Hepatocyte (in vitro differentiated cells): ENCODE data around the gene FAM229B. TPM values are rescaled to one million over a fixed set of nuclear protein-coding genes. Genes with fewer than 3 reads are reported as not detected.
A peak's percentile ranks its signal among the peaks of the same experiment; 100 is the strongest.

Source experiments
- DNase-seq: peaks from one replicate; pipeline ENCODE4 v3.0.0-alpha.2; 2016; ENCODE audit warnings: low spot score
- H2AFZ ChIP-seq: fragments of 200-600 bp; sonication (generic); 2 replicates; pipeline ENCODE4 v1.6.0; 2016; ENCODE audit warnings: antibody characterized with exemption, mild to moderate bottlenecking
- H3K27ac ChIP-seq: fragments of 200-600 bp; sonication (generic); 2 replicates; pipeline ENCODE4 v1.5.1; 2016; ENCODE audit warnings: mild to moderate bottlenecking
- H3K27me3 ChIP-seq: fragments of 200-600 bp; sonication (generic); 2 replicates; pipeline ENCODE4 v1.6.1; 2016
- H3K36me3 ChIP-seq: fragments of 200-600 bp; sonication (generic); replicated peaks from 2 replicates; pipeline ENCODE4 v1.5.1; 2016; ENCODE audit warnings: low read depth; ENCODE audit not compliant: insufficient read depth
- H3K4me1 ChIP-seq: fragments of 200-600 bp; sonication (generic); 2 replicates; pipeline ENCODE4 v1.5.1; 2016; ENCODE audit warnings: mild to moderate bottlenecking, moderate library complexity; ENCODE audit not compliant: insufficient read depth
- H3K4me2 ChIP-seq: fragments of 200-600 bp; sonication (generic); 2 replicates; pipeline ENCODE4 v1.6.0; 2016
- H3K4me3 ChIP-seq: fragments of 200-600 bp; sonication (generic); 2 replicates; pipeline ENCODE4 v1.5.1; 2016; ENCODE audit warnings: mild to moderate bottlenecking
- H3K79me2 ChIP-seq: fragments of 200-600 bp; sonication (generic); 2 replicates; pipeline ENCODE4 v1.6.0; 2017; ENCODE audit warnings: mild to moderate bottlenecking
- H3K9me2 ChIP-seq: fragments of 200-600 bp; sonication (generic); replicated peaks from 2 replicates; pipeline ENCODE4 v1.6.0; 2017; ENCODE audit warnings: mild to moderate bottlenecking; ENCODE audit not compliant: insufficient read depth
- H3K9me3 ChIP-seq: fragments of 200-600 bp; sonication (generic); 2 replicates; pipeline ENCODE4 v1.5.1; 2016; ENCODE audit warnings: low read depth, mild to moderate bottlenecking
- H4K20me1 ChIP-seq: fragments of 200-600 bp; sonication (generic); 2 replicates; pipeline ENCODE4 v1.6.0; 2016; ENCODE audit warnings: mild to moderate bottlenecking; ENCODE audit not compliant: insufficient read depth, poor library complexity, severe bottlenecking
- CTCF ChIP-seq: fragments of 200-600 bp; sonication (generic); IDR thresholded peaks from 2 replicates; pipeline ENCODE4 v1.5.1; 2016; ENCODE audit warnings: antibody characterized with exemption, mild to moderate bottlenecking; ENCODE audit not compliant: poor library complexity
- EZH2 ChIP-seq: fragments of 200-600 bp; sonication (generic); IDR thresholded peaks from 2 replicates; pipeline ENCODE4 v1.6.1; 2016; ENCODE audit warnings: antibody characterized with exemption, mild to moderate bottlenecking, borderline replicate concordance
- EZH2phosphoT487 ChIP-seq: fragments of 200-600 bp; sonication (generic); IDR thresholded peaks from one replicate; pipeline ENCODE4 v1.6.1; 2018; ENCODE audit warnings: antibody characterized with exemption, mild to moderate bottlenecking, low read depth, moderate library complexity; ENCODE audit not compliant: unreplicated experiment, severe bottlenecking
- WGBS: methylation state at CpG from one replicate; pipeline ENCODE4 v1.1.6; 2016; ENCODE audit warnings: low lambda C conversion rate; ENCODE audit errors: missing lambda C conversion rate; 5-methylcytosine and 5-hydroxymethylcytosine counted together
- polyA plus RNA-seq: library from polyadenylated mRNA; unstranded; fragments of >200 nt; fragmentation: Nextera tagmentation; extraction: Ambion mirVana; gene quantifications from 2 replicates; pipeline ENCODE4 v1.2.1, GENCODE V29; 2016
- total RNA-seq: library from RNA; depleted of rRNA; stranded (reverse); fragments of >200 nt; gene quantifications from 2 replicates; pipeline ENCODE4 v1.2.3, GENCODE V29; 2014

The FAM229B gene
- total and polyA plus RNA-seq, 2 experiments from 2014 or later: 3.4 to 25.3 TPM

DNA sequence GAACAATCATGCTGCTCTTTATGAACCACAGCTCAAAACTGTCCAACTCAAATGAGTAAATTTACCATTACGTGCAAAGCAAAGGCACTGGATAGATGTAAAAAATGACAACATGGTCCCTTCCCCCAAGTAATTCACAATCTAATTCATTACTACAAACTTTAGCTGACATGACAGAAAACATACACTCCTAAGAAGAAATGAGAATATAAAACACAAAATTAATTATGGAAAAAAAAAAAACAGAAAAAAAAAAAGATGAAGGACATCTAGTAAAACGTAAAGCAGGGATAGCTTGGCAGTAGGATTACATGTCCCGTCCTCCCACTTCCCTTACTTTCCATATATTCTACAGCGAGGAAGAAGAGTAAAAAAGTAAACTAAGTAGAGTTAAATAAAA is 5.8 kb upstream of the FAM229B start:
- Histone ChIP-seq H3K27me3 (no peaks in the 10 kb centered on the region), H3K4me3 (no peak overlapping the region), H4K20me1 (no peaks in the 10 kb centered on the region), H3K4me1 (no peaks in the 10 kb centered on the region), H3K4me2 (no peak overlapping the region), H3K79me2 (peaks cover 4% of the 10 kb centered on the region), H2AFZ (no peak overlapping the region), H3K36me3 (no peaks in the 10 kb centered on the region), H3K9me2 (no peaks in the 10 kb centered on the region), H3K27ac (no peak overlapping the region), H3K9me3 (no peaks in the 10 kb centered on the region)
- 94% methylated on average over 4 of the region's 4 CpGs for WGBS
- no peak for DNase-seq
- TF ChIP-seq CTCF (no peak), EZH2phosphoT487 (no peak), EZH2 (no peak)

DNA sequence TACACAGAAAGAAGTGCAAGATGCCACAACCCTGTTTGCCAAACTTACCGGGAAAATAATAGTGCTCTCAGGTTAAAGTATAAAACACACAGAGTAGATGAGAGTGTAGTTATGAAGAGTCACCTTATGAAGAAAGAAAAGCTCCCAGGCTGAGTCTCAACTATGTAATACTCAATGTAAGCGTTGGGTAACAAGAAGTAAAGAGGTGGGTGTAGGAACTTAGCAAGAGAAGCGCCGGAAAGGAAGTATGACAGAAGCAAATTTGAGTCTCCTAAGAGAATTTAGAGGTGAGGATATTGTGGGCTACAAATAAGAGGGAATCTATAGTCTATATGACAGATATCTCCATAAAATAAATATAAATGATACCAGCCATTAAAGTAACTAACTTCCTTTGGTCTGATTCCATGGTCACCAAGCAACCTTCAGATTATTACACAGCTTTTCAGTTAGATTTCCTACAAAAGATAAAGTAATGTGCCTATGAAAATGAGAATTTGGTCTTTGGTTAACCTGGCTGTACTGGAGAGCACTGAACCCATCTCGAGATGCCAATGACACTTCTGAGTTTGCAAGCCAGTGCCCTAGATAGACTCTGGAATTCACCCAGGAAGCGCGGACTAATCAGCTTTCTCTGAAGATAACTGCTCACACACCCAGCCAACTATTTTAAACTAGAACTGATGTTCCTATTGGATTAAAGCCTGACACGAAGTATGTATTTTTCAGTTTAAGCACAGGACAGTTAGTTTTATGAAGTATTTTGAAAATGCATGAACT is 1.9 kb upstream of the FAM229B start:
- no peak for TF ChIP-seq EZH2phosphoT487
- TF ChIP-seq CTCF: no peak
- no peak for TF ChIP-seq EZH2
- Histone ChIP-seq H3K27me3 (no peaks in the 10 kb centered on the region), H2AFZ (no peak overlapping the region), H3K4me3 (no peak overlapping the region), H3K36me3 (no peaks in the 10 kb centered on the region), H3K4me1 (no peaks in the 10 kb centered on the region), H3K79me2 (peaks cover 4% of the 10 kb centered on the region), H3K4me2 (peak overlapping the region; percentile 72), H3K27ac (no peak overlapping the region), H3K9me3 (no peaks in the 10 kb centered on the region), H3K9me2 (no peaks in the 10 kb centered on the region), H4K20me1 (no peaks in the 10 kb centered on the region)
- 96% methylated on average over 8 of the region's 8 CpGs for WGBS
- DNase-seq: no peak

DNA sequence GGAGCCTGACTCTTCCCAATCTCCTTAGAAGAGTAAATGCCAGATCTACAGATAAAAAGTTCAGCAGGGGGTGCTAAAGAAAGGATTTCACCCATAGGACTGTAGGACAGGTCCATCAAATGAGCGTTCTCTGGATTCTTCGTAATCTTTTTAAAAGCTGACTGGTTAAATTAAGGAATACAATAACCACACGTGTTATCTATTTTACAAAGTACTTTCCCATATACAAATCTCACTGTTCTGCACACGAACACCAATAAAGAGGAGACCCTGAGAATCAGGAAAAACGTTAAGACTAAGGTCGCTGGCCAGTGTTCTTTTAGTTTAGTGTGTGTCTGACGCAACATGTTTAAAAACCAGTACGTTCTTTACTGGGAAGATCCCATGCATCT is 651 bp upstream of the FAM229B start:
- H3K4me1 ChIP-seq: no peaks in the 10 kb centered on the region
- H3K9me2 ChIP-seq: no peaks in the 10 kb centered on the region
- H3K36me3 ChIP-seq: no peaks in the 10 kb centered on the region
- H4K20me1 ChIP-seq: no peaks in the 10 kb centered on the region
- H3K27ac ChIP-seq: peak overlapping the region; percentile 66
- peak; percentile 49 for TF ChIP-seq CTCF
- no peak for TF ChIP-seq EZH2phosphoT487
- no peak for TF ChIP-seq EZH2
- peak; percentile 46 for DNase-seq
- peak overlapping the region; percentile 86 for H2AFZ ChIP-seq
- peak overlapping the region; percentile 72 for H3K4me2 ChIP-seq
- 0% methylated on average over 8 of the region's 8 CpGs for WGBS
- H3K9me3 ChIP-seq: no peaks in the 10 kb centered on the region
- no peaks in the 10 kb centered on the region for H3K27me3 ChIP-seq
- peak overlapping the region; percentile 73 for H3K4me3 ChIP-seq
- H3K79me2 ChIP-seq: peaks cover 4% of the 10 kb centered on the region
